Activated naive CD8-positive, alpha-beta T cell treated with anti-CD3 and anti-CD28 coated beads, Interleukin-2, amount 50 U/mL, for 24 hours (primary cell): ENCODE data around the gene TMTC1.
"Not testable (repeated sequence)": the region's sequence is repeated elsewhere in the genome, so short reads cannot be mapped to it uniquely, and the experiment has no call there.

Source experiments
- ATAC-seq: fragments of 150-1000 bp; cut with Tn5 transposase; one replicate; pipeline ENCODE4 v1.10.0; 2021
- DNase-seq: peaks from one replicate; pipeline ENCODE4 v3.0.0; 2021
- H3K27ac Mint-ChIP-seq: one replicate; pipeline ENCODE4 v1.8.0; 2021; ENCODE audit warnings: mild to moderate bottlenecking, mixed read lengths
- H3K27me3 Mint-ChIP-seq: one replicate; pipeline ENCODE4 v1.8.0; 2021; ENCODE audit warnings: mixed read lengths
- H3K36me3 Mint-ChIP-seq: one replicate; pipeline ENCODE4 v1.8.0; 2021; ENCODE audit warnings: low read depth, mixed read lengths
- H3K4me1 Mint-ChIP-seq: one replicate; pipeline ENCODE4 v1.8.0; 2021; ENCODE audit warnings: mixed read lengths
- H3K4me3 Mint-ChIP-seq: one replicate; pipeline ENCODE4 v1.8.0; 2021; ENCODE audit warnings: mild to moderate bottlenecking, moderate library complexity, mixed read lengths
- H3K9me3 Mint-ChIP-seq: one replicate; pipeline ENCODE4 v1.8.0; 2021; ENCODE audit warnings: mixed read lengths

The TMTC1 gene

GRCh38 chr12:29634057-29634456 is 149.7 kb downstream of the TMTC1 start:
- DNase-seq, result no peak
- peaks cover 2% of the 10 kb centered on the region for H3K27me3 Mint-ChIP-seq
- H3K4me1 Mint-ChIP-seq, result no peaks in the 10 kb centered on the region
- H3K9me3 Mint-ChIP-seq, result no peaks in the 10 kb centered on the region
- no peak for ATAC-seq
- no peak overlapping the region for H3K27ac Mint-ChIP-seq
- no peak overlapping the region for H3K4me3 Mint-ChIP-seq
- H3K36me3 Mint-ChIP-seq, result no peaks in the 10 kb centered on the region

GRCh38 chr12:29630164-29630563 is 153.6 kb downstream of the TMTC1 start:
- H3K36me3 Mint-ChIP-seq, H3K9me3 Mint-ChIP-seq, ATAC-seq: not testable (repeated sequence)

GRCh38 chr12:29627221-29627620 is 156.5 kb downstream of the TMTC1 start:
- DNase-seq (no peak), ATAC-seq (no peak)
- Mint-ChIP-seq H3K27me3 (no peaks in the 10 kb centered on the region), H3K4me3 (no peak overlapping the region), H3K9me3 (no peaks in the 10 kb centered on the region), H3K4me1 (no peaks in the 10 kb centered on the region), H3K27ac (no peak overlapping the region), H3K36me3 (no peaks in the 10 kb centered on the region)

More at GRCh38 chr12:29630164-29630563, 153.6 kb downstream of the TMTC1 start:
- H3K27ac Mint-ChIP-seq, H3K4me3 Mint-ChIP-seq, H3K27me3 Mint-ChIP-seq, H3K4me1 Mint-ChIP-seq, DNase-seq: not testable (repeated sequence)

GRCh38 chr12:29625359-29625953 is 158.3 kb downstream of the TMTC1 start:
- Mint-ChIP-seq H3K36me3 (no peaks in the 10 kb centered on the region), H3K27ac (no peak overlapping the region), H3K4me3 (no peak overlapping the region), H3K9me3 (no peaks in the 10 kb centered on the region), H3K27me3 (peaks cover 2% of the 10 kb centered on the region), H3K4me1 (no peaks in the 10 kb centered on the region)
- no peak for DNase-seq
- ATAC-seq, result no peak

DNA sequence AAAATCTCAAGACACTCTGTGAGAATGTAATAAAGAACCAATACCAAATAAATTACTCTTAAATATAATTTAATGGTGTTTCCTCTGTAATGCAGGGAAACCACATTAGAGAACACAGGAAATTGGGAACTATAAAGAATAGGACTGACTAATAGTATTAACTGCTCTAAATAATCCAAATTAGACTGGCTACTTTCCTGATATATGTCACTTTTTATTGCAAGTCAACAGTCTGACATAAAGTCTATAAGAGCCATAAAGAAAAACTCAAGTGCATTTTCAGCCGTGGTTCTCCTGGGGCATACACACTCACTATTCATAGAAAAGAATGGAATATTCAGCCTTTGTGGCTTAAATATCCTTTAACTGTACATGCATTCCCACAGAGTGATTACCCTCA is 161.5 kb downstream of the TMTC1 start:
- H3K27ac Mint-ChIP-seq, result no peak overlapping the region
- ATAC-seq (no peak), DNase-seq (no peak)
- peaks cover 2% of the 10 kb centered on the region for H3K4me1 Mint-ChIP-seq
- H3K4me3 Mint-ChIP-seq, result no peak overlapping the region
- H3K27me3 Mint-ChIP-seq, result peaks cover 2% of the 10 kb centered on the region
- H3K36me3 Mint-ChIP-seq, result no peaks in the 10 kb centered on the region
- no peaks in the 10 kb centered on the region for H3K9me3 Mint-ChIP-seq

DNA sequence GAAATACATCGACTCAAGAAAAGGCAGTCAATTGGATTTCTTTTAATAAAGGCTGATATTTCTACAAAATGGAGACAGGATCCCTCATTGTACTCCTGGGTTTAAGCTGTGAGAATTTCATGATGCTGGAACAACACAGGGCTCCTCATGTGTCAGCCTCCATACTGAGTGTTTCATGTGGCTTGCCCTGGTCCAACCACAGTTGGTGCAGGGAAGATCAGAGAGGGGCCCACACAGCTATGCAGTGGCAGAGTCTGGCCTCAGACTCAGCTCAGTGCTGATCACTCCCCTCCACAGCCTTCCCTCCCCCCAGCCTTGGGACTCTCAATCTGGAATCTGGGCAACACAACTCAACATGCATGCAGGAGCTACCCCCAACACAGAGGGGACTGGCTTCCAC is 163.7 kb downstream of the TMTC1 start:
- H3K9me3 Mint-ChIP-seq, result no peaks in the 10 kb centered on the region
- ATAC-seq (no peak), DNase-seq (no peak)
- H3K27me3 Mint-ChIP-seq, result peaks cover 2% of the 10 kb centered on the region
- H3K36me3 Mint-ChIP-seq, result no peaks in the 10 kb centered on the region
- peaks cover 2% of the 10 kb centered on the region for H3K4me1 Mint-ChIP-seq
- no peak overlapping the region for H3K4me3 Mint-ChIP-seq
- H3K27ac Mint-ChIP-seq, result no peak overlapping the region

DNA sequence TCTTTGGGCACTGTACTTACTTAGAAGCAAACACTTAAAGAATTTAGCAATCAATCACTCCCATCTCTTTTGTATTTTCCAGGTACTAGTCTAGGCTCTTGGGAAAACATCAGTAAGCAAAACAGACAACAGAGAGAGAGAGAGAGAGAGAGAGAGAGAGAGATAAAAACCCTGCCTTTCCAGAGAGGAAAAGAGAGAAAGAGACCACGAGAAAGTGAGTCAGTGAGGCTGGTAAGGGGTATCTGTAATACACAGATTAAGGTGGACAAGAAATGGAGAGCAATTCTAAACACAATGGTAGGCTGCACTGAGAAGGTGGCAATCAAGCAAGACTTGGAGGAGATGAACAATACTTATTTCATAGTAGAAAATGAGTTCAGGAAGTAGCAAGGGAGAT is 166.3 kb downstream of the TMTC1 start:
- peak overlapping the region; percentile 34 for H3K27ac Mint-ChIP-seq
- no peaks in the 10 kb centered on the region for H3K36me3 Mint-ChIP-seq
- peaks cover 2% of the 10 kb centered on the region for H3K4me1 Mint-ChIP-seq
- peaks cover 2% of the 10 kb centered on the region for H3K27me3 Mint-ChIP-seq
- H3K9me3 Mint-ChIP-seq, result no peaks in the 10 kb centered on the region
- no peak overlapping the region for H3K4me3 Mint-ChIP-seq
- DNase-seq (no peak), ATAC-seq (peak; percentile 49)

DNA sequence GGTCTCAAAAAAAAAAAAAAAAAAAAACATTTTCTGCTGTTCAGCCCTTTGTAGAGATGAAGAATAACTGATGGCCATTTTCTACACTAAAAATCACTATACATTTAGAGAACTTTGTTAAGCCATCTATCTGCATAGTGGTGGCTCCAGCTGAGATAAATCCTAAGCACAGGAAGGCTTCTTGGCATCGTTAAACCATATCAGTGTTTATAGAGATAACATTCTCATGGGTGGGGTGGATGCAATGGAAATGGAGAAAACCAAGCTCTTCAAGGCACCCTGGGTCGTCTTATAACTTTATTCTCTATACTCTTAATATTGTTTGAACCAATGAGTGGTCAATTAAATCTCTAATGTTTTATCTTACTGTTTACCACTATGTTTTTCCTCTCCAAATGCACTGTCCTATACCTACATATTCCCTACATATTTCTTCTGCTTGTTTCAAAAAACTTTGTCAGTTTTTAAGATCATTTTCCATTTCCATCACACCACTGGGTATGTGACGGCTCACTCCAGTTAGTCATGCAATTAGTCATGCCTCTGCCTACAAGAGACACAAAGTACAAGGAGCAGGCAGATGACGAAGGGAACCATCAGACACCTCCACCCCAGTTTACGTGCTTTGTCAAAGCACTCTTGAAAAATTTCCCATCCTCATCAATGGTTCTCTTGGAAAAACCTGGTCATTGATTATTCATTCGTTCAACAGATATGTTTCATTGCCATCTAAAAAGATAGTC is 166.9 kb downstream of the TMTC1 start:
- ATAC-seq, result peak; percentile 79
- Mint-ChIP-seq H3K27me3 (peaks cover 2% of the 10 kb centered on the region), H3K4me1 (peaks cover 2% of the 10 kb centered on the region), H3K4me3 (no peak overlapping the region), H3K27ac (peak overlapping the region; percentile 34), H3K36me3 (no peaks in the 10 kb centered on the region), H3K9me3 (no peaks in the 10 kb centered on the region)
- no peak for DNase-seq

GRCh38 chr12:29614694-29615325 is 168.9 kb downstream of the TMTC1 start:
- Mint-ChIP-seq H3K27me3 (no peaks in the 10 kb centered on the region), H3K4me1 (peaks cover 2% of the 10 kb centered on the region), H3K9me3 (no peaks in the 10 kb centered on the region), H3K4me3 (no peak overlapping the region), H3K36me3 (no peaks in the 10 kb centered on the region), H3K27ac (no peak overlapping the region)
- DNase-seq (no peak), ATAC-seq (no peak)

GRCh38 chr12:29612912-29613311 is 170.8 kb downstream of the TMTC1 start:
- H3K36me3 Mint-ChIP-seq, result no peaks in the 10 kb centered on the region
- ATAC-seq (no peak), DNase-seq (no peak)
- no peak overlapping the region for H3K27ac Mint-ChIP-seq
- H3K27me3 Mint-ChIP-seq, result no peaks in the 10 kb centered on the region
- peaks cover 2% of the 10 kb centered on the region for H3K4me1 Mint-ChIP-seq
- H3K9me3 Mint-ChIP-seq, result no peaks in the 10 kb centered on the region
- H3K4me3 Mint-ChIP-seq, result no peak overlapping the region

DNA sequence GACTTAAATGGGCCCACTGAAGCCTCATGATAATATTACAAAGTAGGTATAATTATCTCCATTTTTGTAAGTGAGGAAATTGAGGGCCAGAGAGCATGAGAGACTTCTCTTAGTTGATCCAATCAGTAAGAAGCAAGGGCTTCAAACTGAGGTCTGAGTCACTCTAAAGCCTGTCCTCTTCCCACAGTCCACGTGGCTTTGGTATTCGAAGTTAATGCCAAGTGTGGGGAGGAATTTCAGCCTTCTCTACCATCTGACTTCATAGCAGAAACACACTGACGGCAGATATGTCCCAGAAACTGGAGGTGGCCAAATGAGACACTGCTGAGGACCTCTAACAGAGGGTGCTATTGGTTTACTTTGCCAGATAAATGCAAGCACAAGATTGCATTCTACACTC is 171.8 kb downstream of the TMTC1 start:
- ATAC-seq, result no peak
- no peak for DNase-seq
- Mint-ChIP-seq H3K4me1 (no peaks in the 10 kb centered on the region), H3K27ac (no peak overlapping the region), H3K36me3 (no peaks in the 10 kb centered on the region), H3K27me3 (no peaks in the 10 kb centered on the region), H3K4me3 (no peak overlapping the region), H3K9me3 (no peaks in the 10 kb centered on the region)

DNA sequence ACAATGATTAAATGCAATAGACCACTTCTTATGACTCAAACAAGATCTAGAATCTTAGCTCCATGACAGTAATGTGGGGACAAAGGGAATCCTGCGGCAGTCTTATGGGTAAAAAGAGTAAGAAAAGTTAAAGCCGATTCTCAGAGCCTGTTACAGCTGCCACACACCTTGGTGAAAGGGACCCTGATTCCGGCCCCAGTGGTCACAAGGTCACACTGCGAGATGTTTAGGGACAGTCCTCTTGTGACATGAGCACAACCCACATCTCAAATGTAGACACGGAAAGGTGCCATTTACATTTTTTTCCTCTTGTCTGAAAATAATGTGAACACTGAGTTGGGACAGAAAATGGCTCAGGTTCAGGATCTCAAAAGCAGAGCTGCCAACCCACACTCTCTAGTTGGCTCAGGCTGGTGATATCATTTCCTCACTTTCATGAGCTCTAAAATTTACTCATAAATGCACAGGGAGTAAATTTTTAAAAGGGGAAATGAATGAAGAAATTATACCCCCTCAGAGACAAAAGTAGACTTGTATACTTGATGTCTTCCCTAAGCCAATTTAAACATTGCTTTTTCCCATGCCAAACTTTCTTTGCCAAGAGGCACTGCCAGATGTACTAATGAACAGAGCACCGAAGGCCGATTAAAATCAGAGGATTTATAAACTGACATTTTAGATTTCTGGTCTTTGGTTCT is 173.1 kb downstream of the TMTC1 start:
- DNase-seq (no peak), ATAC-seq (no peak)
- Mint-ChIP-seq H3K4me1 (no peaks in the 10 kb centered on the region), H3K27me3 (no peaks in the 10 kb centered on the region), H3K36me3 (no peaks in the 10 kb centered on the region), H3K27ac (no peak overlapping the region), H3K9me3 (no peaks in the 10 kb centered on the region), H3K4me3 (no peak overlapping the region)

DNA sequence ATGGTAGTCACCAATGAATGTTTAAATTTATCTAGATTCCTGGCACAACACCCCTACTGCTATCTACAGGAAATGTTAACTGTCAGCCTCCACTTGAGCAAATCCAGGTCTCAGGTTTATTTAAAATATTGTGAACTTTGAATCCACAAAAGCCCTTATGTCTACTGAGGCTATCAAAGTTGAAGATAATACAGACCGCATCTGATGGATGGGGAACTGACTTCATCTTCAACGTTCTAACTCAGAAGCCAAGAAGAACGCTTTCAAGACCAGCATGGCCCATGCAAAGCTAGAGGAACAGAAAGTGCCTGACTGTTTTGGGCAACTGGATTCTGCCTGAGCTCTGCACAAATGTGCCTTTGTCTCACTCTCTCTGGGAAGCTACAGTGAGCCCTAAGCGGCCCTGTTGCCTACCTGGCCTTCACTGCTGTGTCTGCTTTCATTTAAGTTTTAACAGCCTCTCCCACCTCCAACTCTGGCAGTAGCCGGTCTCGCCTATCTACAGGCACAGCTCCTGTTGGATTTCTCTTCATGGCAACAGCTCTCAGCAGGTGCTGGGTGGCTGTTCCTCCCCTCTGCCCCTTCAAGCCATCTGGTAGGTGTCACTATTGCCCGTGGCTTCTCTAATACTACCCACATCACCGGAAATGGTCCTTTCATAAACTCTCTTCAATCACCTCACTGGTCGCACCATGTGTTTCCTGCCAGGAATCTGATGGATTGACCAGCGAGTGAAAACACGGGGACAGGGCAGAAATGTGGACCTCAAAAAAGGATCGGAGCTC is 174.1 kb downstream of the TMTC1 start:
- Mint-ChIP-seq H3K4me1 (no peaks in the 10 kb centered on the region), H3K4me3 (no peak overlapping the region), H3K27me3 (no peaks in the 10 kb centered on the region), H3K36me3 (no peaks in the 10 kb centered on the region), H3K9me3 (no peaks in the 10 kb centered on the region), H3K27ac (no peak overlapping the region)
- DNase-seq (no peak), ATAC-seq (no peak)

DNA sequence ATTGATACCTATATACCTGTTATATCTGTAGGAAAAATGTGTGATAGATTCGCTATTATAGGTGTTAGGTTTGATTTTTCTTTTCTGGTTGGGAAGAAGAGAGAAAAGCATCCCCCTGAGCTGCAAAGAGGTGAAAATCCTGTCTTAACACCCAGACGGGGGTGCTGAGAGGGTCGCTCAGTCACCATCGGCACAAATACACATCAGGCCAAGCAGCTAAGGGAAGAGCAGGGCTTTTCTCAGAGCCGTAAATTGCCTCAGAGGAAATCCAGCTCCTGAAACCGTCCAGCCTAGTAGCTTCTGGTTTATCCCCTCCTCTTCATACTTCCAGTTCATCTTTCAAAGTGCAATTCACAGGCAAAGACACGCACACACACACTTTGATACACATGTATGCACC is 175.2 kb downstream of the TMTC1 start:
- DNase-seq, result no peak
- H3K36me3 Mint-ChIP-seq, result no peaks in the 10 kb centered on the region
- H3K27me3 Mint-ChIP-seq, result no peaks in the 10 kb centered on the region
- no peak overlapping the region for H3K27ac Mint-ChIP-seq
- H3K4me1 Mint-ChIP-seq, result no peaks in the 10 kb centered on the region
- no peaks in the 10 kb centered on the region for H3K9me3 Mint-ChIP-seq
- H3K4me3 Mint-ChIP-seq, result no peak overlapping the region
- ATAC-seq, result no peak
